ENCODE data around the gene ZFPM1. TPM values are rescaled to one million over a fixed set of nuclear protein-coding genes. Genes with fewer than 3 reads are reported as not detected.
"Not testable (repeated sequence)": the region's sequence is repeated elsewhere in the genome, so short reads cannot be mapped to it uniquely, and the experiment has no call there.

ZFPM1 gene
- total RNA-seq, 1 donor from 2014 or later = 5.6 TPM

DNA sequence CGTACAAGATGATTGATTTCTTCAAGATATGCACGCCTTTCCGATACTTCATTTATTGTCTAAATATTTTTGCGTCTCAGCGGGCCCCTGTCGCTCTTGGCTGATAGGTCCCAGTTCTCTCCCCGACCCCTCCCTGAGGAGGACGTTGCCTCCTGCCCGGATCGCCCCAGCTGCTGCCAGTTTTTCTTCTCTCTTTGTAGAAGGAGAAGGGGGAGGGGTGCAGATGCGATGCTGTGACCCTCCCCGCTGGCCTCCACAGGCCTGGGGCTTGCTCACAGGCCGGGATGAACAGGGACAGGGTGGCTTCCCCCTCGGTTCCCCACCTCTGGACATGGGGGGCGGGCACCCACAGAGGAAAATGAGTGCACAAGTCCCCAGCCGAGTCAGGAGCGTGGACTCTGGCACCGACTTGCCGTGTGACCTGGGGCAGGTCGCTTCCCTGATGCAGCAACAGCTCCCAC lies 63.6 kb downstream of the ZFPM1 start:
- TF ChIP-seq, protein P1, sequence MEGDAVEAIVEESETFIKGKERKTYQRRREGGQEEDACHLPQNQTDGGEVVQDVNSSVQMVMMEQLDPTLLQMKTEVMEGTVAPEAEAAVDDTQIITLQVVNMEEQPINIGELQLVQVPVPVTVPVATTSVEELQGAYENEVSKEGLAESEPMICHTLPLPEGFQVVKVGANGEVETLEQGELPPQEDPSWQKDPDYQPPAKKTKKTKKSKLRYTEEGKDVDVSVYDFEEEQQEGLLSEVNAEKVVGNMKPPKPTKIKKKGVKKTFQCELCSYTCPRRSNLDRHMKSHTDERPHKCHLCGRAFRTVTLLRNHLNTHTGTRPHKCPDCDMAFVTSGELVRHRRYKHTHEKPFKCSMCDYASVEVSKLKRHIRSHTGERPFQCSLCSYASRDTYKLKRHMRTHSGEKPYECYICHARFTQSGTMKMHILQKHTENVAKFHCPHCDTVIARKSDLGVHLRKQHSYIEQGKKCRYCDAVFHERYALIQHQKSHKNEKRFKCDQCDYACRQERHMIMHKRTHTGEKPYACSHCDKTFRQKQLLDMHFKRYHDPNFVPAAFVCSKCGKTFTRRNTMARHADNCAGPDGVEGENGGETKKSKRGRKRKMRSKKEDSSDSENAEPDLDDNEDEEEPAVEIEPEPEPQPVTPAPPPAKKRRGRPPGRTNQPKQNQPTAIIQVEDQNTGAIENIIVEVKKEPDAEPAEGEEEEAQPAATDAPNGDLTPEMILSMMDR (IDR thresholded peaks at IDR 0.05) = no peak
- intact Hi-C loops (cut with DNase I) = no loop called here
- no peaks in the 10 kb centered on the region for H3K4me1 ChIP-seq
- H3K27ac ChIP-seq = no peak overlapping the region
- H3K27me3 ChIP-seq (ENCODE audit: low read depth) = peaks cover 4% of the 10 kb centered on the region
- DNase-seq (no peak), ATAC-seq (no peak)
- H3K4me3 ChIP-seq = no peak overlapping the region
- no peaks in the 10 kb centered on the region for H3K36me3 ChIP-seq
- H3K9me3 ChIP-seq = no peaks in the 10 kb centered on the region

DNA sequence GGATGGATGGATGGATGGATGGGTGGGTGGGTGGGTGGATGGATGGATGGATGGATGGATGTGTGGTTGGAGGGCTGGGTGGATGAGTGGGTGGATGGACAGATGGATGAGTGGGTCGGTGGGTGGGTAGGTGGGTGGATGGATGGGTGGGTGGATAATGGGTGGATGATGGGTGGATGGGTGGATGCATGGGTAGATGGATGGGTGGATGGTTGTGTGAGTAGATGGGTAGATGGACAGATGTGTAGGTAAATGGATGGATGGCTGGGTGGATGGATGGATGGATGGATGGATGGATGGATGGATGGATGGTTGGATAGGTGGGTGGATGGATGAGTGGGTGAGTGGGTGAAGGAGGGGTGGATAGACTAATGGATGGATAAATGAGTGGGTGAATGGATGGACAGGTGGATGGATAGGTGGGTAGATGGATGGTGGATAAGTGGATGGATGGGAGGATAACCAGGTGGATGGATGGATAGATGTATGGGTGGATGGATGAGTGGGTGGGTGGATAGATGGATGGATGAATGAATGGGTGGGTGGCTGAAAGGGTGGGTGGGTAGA lies 64.2 kb downstream of the ZFPM1 start:
- H3K4me3 ChIP-seq = not testable (repeated sequence)

DNA sequence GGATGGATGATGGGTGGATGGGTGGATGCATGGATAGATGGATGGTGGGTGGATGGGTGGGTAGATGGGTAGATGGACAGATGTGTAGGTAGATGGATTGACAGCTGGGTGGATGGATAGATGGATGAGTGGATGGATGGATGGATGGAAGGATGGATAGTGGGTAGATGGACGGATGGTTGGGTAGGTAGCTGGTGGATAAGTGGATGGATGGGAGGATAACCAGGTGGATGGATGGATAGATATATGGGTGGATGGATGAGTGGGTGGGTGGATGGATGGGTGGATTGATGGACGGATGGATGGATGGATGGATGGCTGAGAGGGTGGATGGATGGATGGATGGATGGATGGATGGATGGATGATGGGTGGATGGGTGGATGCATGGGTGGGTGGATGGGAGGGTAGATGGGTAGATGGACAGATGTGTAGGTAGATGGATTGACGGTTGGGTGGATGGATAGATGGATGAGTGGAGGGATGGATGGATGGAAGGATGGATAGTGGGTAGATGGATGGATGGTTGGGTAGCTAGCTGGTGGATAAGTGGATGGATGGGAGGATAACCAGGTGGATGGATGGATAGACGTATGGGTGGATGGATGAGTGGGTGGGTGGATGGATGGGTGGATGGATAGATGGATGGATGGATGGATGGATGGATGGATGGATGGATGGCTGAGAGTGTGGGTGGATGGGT lies 65.5 kb downstream of the ZFPM1 start:
- H3K4me3 ChIP-seq; H3K9me3 ChIP-seq; ATAC-seq; intact Hi-C loops (cut with DNase I); H3K4me1 ChIP-seq; H3K27me3 ChIP-seq (ENCODE audit: low read depth); H3K27ac ChIP-seq; H3K36me3 ChIP-seq; DNase-seq: not testable (repeated sequence)

More for the DNA sequence above, 64.2 kb downstream of the ZFPM1 start:
- ATAC-seq; H3K36me3 ChIP-seq; DNase-seq; intact Hi-C loops (cut with DNase I); H3K27ac ChIP-seq; H3K27me3 ChIP-seq (ENCODE audit: low read depth); H3K4me1 ChIP-seq; H3K9me3 ChIP-seq: not testable (repeated sequence)

DNA sequence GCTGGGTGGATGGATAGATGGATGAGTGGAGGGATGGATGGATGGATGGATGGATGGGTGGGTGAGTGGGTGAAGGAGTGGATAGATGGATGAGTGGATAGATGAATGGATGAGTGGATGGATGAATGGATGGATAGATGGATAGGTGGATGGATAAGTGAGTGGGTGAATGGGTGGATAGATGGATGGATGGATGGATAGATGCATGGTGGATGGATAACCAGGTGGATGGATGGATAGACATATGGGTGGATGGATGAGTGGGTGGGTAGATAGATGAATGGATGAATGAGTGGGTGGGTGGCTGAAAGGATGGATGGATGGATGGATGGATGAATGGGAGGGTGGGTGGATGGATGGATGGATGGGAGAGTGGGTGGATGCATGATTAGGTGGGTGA lies 66.2 kb downstream of the ZFPM1 start:
- DNase-seq (no peak), ATAC-seq (no peak)
- Histone ChIP-seq H3K4me3 (no peak overlapping the region), H3K27ac (no peak overlapping the region), H3K36me3 (no peaks in the 10 kb centered on the region), H3K27me3 (ENCODE audit: low read depth) (peaks cover 7% of the 10 kb centered on the region), H3K9me3 (no peaks in the 10 kb centered on the region), H3K4me1 (no peaks in the 10 kb centered on the region)
- intact Hi-C loops (cut with DNase I) = no loop called here
- TF ChIP-seq, protein P1 (IDR thresholded peaks at IDR 0.05) = no peak

DNA sequence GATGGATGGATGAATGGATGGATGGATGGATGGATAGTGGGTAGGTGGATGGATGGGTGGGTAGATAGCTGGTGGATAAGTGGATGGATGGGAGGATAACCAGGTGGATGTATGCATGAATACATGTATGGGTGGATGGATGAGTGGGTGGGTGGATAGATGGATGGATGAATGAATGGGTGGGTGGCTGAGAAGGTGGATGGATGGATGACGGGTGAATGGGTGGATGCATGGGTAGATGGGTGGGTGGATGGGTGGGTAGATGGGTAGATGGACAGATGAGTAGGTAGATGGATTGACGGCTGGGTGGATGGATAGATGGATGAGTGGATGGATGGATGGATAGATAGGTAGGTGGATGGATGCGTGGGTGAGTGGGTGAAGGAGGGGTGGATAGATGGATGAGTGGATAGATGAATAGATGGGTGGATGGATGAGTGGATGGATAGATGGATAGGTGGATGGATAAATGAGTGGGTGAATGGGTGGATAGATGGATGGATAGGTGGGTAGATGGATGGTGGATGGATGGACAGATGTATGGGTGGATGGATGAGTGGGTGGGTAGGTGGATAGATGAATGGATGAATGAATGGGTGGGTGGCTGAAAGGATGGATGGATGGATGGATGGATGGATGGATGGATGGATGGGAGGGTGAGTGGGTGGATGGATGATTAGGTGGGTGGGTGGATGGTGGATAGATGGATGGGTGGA lies 67.0 kb downstream of the ZFPM1 start:
- TF ChIP-seq, protein P1 (IDR thresholded peaks at IDR 0.05) = no peak
- DNase-seq (no peak), ATAC-seq (no peak)
- Histone ChIP-seq H3K4me1 (peaks cover under 1% of the 10 kb centered on the region), H3K27me3 (ENCODE audit: low read depth) (peaks cover 7% of the 10 kb centered on the region), H3K36me3 (no peaks in the 10 kb centered on the region), H3K9me3 (no peaks in the 10 kb centered on the region), H3K27ac (no peak overlapping the region), H3K4me3 (no peak overlapping the region)
- intact Hi-C loops (cut with DNase I) = no loop called here

DNA sequence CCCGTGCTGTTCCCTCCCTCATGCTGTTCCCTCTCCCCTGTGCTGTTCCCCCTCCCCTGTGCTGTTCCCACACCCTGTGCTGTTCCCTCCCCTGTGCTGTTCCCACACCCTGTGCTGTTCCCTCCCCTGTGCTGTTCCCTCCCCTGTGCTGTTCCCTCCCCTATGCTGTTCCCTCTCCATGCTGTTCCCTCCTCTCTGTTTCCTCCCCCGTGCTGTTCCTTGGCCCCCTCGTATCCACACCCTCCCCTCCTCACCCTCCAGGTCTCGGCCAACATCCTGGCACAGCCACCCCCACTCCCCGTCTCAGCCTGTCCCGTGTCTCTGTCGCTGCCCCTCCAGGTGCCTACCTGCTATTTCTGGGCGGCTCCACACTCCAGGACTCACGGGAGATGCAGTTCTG lies 68.6 kb downstream of the ZFPM1 start:
- intact Hi-C loops (cut with DNase I) = no loop called here
- peaks cover 10% of the 10 kb centered on the region for H3K4me1 ChIP-seq
- ATAC-seq = no peak
- H3K9me3 ChIP-seq = no peaks in the 10 kb centered on the region
- H3K4me3 ChIP-seq = no peak overlapping the region
- no peak for DNase-seq
- H3K27me3 ChIP-seq (ENCODE audit: low read depth) = peaks cover 7% of the 10 kb centered on the region
- H3K27ac ChIP-seq = no peak overlapping the region
- H3K36me3 ChIP-seq = no peaks in the 10 kb centered on the region
- TF ChIP-seq, protein P1 (IDR thresholded peaks at IDR 0.05) = no peak

Data from lower lobe of right lung (tissue), 2 donors.